GM18499 (cell line): ENCODE results near the gene CALN1.

Experiments used
- ATAC-seq: cut with Tn5 transposase; IDR thresholded peaks from one replicate; pipeline ENCODE4 v1.9.1; 2021; ENCODE audit warnings: moderate number of reproducible peaks; ENCODE audit not compliant: insufficient read depth, unreplicated experiment

The CALN1 gene

DNA sequence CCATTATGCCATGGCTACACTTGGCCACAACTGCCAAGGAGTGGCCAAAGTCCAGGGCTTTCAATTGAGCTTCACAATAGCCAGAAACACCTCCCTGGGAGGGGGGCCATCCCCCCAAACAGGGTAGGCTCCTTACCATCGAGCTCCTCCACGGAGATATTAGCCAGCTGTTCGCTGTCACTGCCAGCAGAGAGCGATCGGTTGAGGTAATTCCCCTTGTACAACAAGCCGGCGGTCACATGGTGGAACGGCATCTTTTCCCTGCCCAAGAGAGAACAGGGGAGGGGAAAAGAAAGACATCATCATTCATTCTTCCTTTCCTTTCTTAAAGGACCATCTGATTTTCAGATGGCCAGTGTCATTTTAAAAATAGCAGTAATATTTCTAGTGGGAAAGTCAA lies 133.6 kb downstream of the CALN1 start:
- ATAC-seq = no peak

DNA sequence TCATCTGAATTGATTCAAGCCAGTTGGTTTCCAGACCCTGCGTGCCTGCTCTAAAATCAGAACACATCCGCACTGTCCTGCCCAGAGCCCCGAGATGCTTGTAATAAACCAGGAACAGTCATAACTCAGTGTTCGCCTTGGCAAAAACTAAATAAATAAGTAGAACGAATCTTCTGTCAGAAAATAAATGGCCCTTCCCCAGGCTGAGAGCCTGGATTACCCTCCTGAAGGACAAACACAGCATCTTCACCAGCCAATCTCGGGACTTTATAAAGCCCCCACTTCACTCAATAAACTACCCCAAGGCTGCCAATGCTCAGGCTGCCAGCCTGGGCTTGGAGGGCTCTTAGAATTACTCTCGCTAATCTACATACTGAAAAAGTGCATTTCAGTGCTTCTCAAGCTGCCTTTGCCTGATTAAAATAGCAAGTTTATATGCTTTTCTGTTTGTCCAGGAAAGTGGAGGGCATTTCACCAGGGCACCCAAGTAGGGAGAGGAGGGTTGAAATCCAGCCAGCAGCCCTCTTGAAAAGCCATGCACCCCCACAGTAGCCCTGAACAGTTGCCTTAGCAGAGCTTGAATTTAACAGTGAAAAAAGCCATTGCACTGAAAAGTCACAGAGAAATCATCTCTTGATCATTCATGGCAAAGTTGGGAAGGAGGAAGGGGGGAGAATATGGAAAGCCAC lies 136.6 kb downstream of the CALN1 start:
- ATAC-seq = no peak

DNA sequence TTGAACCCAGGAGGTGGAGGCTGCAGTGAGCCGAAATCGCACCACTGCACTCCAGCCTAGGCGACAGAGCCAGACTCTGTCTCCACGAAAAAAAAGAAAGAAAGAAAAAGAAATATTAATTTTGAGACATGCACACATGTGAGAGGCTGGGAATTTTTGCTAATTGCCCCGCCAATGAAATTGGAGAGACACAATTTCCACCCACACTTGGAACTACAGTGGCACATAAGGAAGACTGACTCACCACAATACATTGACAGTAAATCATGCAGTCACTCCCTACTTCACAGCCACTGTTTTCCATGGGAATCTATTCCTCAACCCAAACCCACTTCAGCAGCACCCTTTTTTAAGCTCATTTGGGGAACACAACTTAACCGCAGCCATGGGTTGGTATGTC lies 139.7 kb downstream of the CALN1 start:
- ATAC-seq = no peak

DNA sequence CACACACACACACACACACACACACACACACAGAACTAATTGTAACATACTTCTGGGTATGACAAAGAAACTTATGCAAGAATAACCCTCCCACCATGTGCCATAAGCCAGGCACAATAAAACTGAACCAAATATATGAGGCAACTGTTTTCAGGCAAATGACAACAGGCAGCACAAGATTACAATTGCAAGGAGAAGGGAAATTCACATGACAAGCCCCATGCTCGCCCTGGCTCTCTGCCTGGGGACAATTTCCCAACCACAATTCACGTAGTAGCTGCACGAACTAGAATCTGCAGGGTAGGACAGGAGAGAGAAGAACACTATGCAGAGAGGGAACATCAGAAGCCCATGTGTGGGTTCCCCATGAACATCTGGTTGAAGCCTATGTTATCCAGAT lies 143.3 kb downstream of the CALN1 start:
- no peak for ATAC-seq

DNA sequence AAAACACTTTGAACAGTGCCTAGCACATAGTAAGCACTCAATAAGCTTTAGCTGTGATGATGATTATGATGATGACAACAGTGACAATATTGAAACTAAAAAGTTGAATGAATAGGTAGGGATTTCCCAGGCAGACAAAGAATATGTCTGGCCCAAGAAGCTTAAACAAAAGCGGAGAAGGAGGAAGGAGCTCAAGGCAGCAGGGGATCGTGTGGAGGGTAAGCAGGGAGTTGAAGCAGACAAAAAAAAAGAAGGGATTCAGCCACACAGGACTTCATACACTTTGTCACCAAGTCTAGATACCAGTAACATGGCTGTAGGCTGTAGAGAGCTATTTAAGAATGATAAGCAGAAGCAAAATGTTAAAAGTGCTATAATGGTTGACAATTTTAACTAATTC lies 144.0 kb downstream of the CALN1 start:
- ATAC-seq = no peak

DNA sequence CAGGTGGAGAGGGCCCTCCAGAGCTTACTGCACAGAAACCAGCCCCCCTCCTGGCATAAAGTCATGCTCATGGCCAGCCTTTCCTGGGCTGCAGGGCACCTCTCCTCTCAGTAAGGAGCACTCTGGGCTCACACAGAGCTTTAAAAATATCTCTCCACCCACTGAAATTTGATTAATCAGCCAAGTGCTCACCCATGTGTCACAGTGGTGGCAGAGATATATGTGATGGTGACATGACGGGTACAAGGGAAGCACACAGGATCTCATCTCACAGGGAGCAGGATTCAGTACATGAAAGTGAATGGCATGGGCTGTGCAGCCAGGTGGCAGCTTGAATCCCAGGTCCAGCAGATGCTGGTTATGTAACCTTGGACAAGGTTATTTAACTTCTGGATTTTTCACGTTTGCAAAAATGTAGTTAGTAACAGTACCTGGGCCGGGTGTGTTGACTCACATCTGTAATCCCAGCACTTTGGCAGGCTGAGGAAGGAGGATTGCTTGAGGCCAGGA lies 144.8 kb downstream of the CALN1 start:
- no peak for ATAC-seq

DNA sequence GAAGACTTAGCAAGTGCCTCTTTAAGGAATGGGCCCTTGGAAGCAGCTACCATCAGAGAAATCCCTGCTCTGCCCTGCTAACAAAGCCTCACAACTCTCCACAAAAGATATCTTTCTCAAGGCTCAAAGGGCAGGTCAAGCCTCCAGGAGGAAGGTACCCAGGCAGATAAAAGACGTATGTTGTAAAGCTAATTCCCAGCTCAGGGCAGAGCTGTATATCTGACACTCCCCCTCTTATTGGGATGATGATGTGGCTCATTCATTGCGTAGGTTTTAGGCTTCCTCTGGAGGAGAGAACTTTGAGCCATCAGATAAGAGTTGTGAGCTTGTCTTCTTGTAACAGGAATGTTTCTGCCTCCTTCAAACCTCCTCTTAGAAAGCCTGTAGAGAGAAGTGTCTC lies 145.4 kb downstream of the CALN1 start:
- no peak for ATAC-seq

DNA sequence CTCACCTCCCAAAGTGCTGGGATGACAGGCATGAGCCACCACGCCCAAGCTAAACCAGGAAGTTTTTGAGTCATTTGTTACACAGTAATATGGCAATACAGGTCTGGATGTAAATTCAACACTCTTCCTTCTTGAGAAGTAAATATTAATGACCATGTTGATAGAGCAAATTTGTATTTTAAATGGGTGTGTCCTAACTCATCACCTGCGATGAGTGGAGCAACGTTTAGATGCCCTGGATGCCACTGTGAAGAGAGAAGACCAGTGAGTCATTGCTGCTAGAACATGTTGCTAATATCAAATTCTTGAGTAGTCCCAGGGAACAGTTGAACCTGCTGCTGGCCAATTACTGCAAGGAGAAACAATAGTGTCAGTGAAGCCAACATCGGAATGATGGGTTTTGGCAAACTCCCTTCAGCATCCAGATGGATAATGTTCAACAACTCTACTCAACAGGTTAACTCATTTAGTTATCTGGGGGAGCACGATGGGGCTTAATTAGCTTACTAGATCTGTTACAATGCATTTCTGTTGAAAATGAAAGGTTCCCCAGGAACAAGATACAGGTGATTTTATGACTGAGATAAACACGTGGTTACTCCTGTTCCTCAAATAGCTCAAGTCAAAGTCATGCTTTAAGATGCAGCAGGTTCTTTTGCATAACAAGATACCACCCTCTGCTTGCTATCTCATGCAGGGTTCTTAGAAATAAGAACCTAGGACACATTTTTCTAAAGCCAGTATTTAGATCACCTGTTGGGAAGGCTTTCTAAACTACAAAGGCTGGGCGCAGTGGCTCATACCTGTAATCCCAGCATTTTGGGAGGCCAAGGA lies 146.8 kb downstream of the CALN1 start:
- no peak for ATAC-seq

DNA sequence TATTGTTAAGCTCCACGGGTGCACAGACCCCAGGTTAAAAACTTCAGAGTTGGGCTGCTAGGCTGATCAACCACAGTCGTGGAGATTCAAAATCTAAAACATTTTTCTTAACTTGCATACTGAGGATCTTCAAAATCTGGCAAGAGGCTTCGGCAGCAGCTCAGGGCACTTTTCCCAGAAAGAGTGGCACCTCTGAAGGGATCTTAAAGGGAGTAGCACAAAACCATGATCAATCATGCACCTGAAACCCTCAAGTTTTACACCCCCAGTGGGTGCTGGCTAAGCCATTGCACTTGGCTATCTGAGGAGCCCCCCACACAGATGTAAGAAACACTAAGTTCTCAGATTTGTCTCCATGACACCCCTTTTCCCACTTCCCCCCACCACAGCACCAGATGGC lies 151.7 kb downstream of the CALN1 start:
- ATAC-seq = no peak

DNA sequence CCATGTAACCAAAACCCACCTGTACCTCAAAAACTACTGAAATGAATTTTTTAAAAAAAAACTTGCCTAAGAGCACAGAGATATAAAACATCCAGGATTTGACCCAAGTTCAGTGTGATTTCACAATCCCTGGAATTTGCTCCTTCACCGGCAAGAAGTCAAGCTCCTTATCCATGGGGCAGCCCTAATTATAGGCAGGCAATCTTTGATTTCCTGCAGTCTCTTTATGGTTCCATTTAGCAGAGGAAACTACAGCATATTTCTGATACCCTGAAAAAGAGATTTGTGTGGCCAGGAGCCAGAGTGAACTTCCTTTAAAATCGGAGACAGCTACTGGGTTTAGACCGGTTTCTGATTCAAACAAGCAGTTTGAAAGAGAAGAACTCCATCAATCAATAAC lies 154.1 kb downstream of the CALN1 start:
- ATAC-seq = no peak

DNA sequence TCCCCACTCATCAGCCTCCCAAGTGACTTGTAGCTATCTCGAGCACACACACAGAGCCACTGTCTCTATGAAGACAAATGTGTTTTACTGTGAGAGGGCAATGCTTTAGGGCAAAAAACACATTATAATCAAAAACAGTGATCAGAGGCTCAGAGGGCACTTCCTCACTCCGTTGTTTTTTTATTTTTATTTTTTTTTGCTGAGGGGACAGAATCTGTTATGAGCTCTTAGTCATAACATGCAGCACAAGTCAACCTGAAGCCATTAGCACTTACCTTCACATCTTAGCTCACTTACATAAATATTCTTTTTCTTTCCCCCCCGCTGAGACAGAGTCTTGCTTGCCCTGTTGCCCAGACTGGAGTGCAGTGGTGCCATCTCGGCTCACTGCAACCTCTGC lies 157.7 kb downstream of the CALN1 start:
- no peak for ATAC-seq

DNA sequence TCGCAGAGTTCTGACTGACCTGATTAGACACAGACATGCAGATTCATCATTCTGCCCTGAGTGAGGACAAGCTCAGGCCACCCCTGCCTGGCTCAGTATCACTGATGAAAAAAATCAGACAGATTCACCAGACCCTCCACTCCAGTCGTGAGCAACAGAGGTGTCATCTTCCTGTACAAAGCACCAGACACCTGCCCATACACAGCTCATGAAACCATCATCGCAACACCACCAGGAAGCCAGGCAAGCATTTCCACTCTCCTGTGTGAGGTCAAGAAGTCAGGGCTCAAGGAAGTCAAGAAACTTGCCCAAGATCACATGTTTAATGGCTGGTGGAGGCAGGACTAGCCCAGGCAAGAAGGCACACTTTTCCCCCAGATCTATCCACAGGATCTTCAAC lies 163.0 kb downstream of the CALN1 start:
- ATAC-seq = no peak

DNA sequence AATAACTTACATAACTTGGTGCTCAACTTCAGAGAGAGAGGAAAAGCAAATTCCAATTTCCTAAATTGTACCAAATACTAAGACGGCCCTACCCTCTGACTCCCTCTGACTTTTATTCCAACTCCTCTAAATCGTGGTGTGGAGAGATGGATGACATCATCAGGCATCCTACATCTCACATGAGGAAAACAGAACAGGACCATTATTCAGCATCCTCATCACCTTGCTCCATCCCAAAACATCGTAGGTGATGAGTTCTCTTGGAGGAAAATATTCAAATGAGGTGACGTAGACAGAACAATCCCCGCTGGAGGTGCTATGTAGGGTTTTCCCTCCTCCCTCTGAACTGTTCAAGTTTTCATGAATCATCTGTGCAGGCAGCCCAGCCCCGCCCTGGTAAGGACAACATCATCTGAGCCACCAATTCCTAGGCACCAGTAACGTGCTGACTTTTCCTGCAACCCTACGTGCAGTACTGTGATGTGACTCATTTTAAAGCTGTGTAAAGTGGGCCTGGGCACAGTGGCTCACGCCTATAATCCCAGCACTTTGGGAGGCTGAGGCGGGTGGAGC lies 167.2 kb downstream of the CALN1 start:
- ATAC-seq = no peak

DNA sequence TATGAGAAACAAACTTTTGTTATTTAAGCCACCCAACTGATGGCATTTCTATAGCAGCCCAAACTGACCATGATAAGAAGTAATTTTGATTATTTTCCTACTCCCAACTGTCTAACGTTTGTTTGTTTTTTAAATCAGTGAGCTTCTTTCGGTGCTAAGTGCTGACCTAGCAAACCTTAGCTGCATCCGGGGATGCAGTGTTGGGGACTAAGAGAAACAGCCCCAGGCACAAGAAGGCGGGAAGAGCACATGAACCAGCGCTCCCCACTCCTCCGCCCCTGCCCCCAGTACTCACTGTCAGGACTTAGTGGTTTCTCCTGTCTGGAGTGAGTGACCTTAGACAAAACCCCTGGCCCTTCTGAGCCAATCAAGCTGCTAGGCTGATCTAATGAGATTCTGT lies 168.8 kb downstream of the CALN1 start:
- no peak for ATAC-seq

DNA sequence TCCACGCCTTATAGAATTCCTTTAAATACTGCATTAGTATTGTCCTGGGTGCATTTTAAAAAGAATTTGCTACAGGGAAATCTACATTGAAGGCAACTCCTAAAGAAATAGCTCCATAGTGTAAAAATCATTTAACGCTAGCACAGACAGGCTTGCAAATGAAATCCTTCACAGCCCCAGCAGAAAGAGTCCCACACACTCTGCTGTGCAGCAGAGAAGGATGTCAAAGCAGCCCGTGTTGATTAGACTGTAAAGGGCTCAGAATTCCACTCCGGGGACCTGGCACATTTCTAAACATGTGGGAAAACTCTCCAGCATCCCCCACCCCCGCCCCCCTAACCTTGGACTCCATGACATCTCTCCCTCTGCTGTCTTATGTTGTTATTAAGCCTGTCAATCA lies 176.8 kb downstream of the CALN1 start:
- no peak for ATAC-seq

DNA sequence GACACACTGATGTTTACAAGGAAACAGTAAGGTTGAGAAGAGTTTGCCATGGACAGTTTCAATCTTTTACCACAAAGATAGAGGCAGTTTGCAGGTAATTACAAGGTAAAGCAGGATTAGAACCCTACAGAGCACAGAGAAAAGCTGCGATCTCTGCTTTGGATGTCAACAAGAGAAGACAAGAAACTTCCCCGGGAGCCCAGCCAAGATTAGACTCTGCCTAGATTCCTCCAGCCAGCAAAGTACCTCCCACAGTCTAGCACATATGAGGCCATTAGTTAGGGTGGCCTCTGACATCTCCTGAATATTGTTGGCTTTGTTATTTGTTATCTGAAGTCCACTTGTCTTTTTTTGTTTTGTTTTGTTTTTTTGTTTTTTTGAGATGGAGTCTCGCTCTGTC lies 178.1 kb downstream of the CALN1 start:
- ATAC-seq = no peak

DNA sequence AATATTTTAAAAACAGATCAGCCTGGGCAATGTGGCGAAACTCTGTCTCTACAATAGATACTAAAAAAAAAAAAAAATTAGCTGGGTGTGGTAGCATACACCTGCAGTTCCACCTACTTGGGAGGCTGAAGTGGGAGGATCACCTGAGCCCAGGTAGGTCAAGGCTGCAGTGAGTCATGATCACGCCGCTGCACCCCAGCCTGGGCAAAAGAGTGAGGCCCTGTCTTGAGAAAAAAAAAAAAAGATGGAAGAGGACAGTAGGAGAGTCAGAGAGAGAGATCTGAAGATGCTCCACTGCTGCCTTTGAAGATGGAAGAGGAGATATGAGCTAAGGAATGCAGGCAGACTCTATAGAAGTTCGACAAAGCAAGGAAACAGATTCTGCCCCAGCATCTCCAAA lies 181.9 kb downstream of the CALN1 start:
- no peak for ATAC-seq

DNA sequence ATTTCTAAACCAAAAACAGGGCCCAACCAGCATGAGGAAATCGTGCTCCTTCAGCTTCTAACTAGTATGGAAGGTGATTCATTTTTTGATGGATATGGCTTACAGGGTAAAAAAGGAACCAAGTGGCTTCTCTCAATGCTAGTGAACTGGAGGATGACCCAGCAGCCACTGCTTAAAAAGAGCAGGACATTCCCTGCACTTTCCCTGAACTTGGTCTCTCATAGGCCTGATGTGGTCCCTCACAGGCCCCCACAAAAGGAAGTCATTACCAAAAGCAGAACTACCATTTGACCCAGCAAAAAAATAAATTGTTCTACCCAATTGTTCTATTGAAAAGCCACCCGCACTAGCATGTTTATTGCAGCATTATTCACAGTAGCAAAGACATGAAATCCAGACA lies 188.8 kb downstream of the CALN1 start:
- ATAC-seq = no peak

DNA sequence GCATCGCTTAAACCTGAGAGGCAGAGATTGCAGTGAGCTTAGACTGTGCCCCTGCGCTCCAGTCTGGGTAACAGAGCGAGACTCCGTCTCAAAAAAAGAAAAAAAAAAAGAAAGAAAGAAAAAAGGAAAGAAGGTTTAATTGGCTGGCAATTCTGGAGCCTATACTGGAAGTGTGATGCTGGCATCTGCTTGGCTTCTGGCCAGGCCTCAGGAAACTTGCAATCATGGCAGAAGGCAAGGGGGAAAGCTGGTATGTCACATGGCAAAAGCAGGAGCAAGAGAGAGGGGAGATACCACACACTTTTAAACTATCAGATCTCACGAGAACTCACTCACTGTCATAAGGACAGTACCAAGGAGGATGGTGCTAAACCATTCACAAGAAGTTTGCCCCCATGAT lies 190.0 kb downstream of the CALN1 start:
- no peak for ATAC-seq

DNA sequence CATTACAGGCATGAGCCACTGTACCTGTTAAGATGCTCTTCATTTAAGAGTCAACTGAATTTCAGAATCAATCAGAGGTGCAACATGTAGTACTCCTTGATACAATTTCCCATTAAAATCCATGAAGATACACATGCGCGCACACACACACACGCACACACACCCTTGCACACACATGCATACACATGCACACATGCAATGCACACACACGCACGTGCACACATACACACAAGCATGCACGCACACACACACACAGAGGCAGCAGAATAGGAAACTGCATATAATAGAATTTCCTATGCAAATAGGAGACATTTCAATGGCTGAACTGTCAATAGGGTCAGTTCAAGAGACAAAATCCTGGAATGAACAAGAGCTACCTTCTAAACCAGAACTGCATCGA lies 192.6 kb downstream of the CALN1 start:
- ATAC-seq = no peak

DNA sequence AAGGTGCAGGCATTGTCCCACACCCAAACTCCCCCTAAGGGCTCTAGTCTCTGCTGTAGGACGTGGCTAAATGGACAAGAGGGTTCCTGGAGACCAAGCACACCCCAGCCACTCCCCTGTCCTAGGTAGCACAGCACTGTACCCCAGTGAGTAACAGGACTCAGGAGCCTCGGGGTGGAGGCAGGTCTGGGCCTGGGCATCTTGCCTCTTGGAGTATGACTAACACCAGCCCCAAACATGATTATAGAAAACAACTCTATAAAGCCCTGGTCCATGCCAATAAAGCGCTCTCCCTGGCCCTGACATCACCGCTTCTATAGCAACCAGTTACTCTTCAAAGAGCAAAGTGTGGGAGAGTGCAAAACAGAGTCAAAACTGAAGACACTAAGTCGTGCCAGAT lies 195.0 kb downstream of the CALN1 start:
- no peak for ATAC-seq

DNA sequence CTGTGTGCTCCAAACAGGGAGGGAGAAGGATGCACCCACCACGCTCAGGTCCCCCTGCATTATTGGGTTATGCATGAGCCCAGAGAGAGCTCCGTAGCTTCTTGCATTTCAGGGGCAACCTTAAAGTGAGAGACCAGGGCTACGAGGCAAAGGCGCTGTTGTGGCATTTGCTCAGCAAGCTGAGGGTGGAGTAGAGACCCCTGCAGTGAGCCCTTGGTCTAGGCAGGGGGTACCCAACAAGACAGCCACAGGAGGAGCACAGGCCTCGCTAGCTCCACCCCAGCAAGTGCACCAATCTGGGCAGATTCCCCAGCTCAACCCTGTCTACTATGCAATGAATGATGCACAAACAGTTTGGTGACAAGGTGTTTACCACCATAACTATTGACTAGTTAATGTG lies 198.4 kb downstream of the CALN1 start:
- no peak for ATAC-seq
